ENCODE measurements around the gene STPG4.

Gene STPG4

DNA sequence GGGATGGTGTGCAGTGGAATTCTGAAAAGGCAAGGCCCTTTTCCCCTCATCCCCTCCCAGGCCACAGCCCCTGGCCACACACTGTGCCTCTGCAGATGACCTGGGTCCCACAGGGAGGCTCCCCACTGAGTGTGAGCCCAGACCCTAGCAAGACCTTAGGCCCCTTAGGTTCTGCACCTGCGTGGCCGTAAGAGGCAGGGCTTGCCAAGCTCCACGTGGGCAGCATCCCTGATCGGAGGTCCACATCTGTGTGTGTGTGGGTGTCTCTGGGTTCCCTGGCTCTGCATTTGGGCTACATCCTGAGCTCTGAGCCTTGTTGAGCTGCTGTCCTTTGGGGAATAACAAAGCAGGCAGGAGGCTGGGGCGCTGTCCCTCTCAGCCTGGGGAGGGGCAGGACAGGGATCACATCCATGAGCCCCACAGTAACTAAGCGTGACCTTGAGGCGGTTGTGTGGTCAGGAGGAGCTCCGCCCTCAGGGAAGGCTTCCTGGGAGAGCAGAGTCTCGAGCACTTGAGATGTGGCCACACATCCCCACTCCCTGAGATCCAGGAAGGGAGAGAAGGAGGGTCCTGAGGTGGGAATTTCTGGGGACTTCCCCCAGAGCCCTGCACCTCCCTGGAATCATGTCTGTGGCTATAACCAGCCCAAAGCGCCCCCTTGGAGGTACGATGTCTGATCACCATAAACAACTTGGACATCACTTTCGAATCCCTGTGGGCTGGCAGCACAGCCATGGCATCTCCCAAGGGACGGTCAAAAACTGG is 84.8 kb downstream of the STPG4 start:
- H3K27me3 ChIP-seq (ENCODE audit: control insufficient read depth, insufficient read depth, low read length), result no peaks in the 10 kb centered on the region
- H3K27ac ChIP-seq (ENCODE audit: low read depth, low read length), result peak overlapping the region; percentile 70; the same call in 1 of the 2 replicates
- no peaks in the 10 kb centered on the region for H3K9me3 ChIP-seq (ENCODE audit: control insufficient read depth, insufficient read depth, low read depth, low read length)
- no peak overlapping the region for H3K4me3 ChIP-seq (ENCODE audit: low read depth, low read length)
- peak overlapping the region; percentile 40 for H3K9ac ChIP-seq (ENCODE audit: low read length)
- H3K4me1 ChIP-seq (ENCODE audit: control insufficient read depth, insufficient read depth, low read length), result peaks cover 44% of the 10 kb centered on the region
- H3K36me3 ChIP-seq (ENCODE audit: control insufficient read depth, insufficient read depth, low read length), result no peaks in the 10 kb centered on the region

DNA sequence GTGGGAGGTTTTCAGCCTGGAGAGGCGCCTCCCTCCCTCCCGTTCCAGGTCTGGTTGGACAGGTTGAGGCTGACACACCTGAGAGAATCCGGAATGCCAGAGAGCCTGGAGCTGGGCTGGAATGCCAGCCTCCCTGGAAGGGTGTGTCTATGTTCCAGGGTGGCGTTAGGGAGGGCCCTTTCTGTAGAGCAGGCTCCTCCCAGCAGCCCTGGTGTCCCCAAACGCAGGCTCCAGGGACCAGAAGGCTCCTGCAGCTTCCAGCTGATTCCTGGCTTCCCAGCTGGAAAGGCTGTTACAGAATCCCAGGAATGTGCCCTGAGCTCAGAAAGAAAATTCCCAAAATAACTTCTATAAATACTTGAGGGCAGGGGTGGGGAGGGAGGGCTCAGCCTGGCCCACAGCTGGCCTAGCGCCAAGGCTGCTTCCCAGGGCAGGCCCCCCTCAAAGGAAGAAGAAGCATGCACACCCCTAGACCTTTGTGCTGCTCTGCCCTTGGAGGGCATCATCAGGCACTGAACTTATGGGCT is 85.4 kb downstream of the STPG4 start:
- peak overlapping the region; percentile 70; the same call in 1 of the 2 replicates for H3K27ac ChIP-seq (ENCODE audit: low read depth, low read length)
- peak overlapping the region; percentile 40 for H3K9ac ChIP-seq (ENCODE audit: low read length)
- H3K9me3 ChIP-seq (ENCODE audit: control insufficient read depth, insufficient read depth, low read depth, low read length), result no peaks in the 10 kb centered on the region
- H3K4me3 ChIP-seq (ENCODE audit: low read depth, low read length), result no peak overlapping the region
- H3K36me3 ChIP-seq (ENCODE audit: control insufficient read depth, insufficient read depth, low read length), result no peaks in the 10 kb centered on the region
- H3K27me3 ChIP-seq (ENCODE audit: control insufficient read depth, insufficient read depth, low read length), result no peaks in the 10 kb centered on the region
- peaks cover 49% of the 10 kb centered on the region for H3K4me1 ChIP-seq (ENCODE audit: control insufficient read depth, insufficient read depth, low read length)

DNA sequence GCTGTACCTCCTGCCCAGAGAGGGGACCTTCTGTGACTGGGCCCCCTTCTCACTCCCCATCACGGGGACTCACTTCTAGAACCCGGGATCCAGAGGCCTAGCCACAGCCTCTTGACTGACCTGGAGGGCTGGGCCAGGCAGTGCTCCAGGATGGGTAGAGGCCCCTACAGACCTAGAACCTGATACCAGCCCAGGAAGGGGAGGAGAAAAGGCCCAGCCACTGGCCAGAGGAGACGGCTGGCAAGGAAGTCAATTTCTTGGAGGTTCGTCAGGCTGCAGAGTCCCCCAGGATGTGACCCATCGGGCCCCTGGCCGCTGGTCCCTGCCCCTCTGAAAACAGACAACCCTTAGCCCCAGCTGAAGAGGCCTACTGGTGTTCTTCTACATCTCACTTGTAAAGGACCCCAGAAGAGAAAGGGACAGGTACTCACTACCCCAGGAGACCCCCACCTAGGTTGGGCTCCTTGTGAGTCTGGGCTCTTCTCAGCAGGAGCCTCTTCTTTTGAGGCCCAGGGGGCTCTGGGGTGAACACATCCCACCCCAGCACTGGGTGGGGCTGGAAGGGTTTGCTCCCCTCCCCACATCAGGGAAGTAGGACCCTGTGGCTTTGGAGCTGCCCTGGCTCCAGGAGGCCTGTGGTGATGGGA is 86.0 kb downstream of the STPG4 start:
- Histone ChIP-seq H3K27me3 (ENCODE audit: control insufficient read depth, insufficient read depth, low read length) (no peaks in the 10 kb centered on the region), H3K4me3 (ENCODE audit: low read depth, low read length) (no peak overlapping the region), H3K4me1 (ENCODE audit: control insufficient read depth, insufficient read depth, low read length) (peaks cover 55% of the 10 kb centered on the region), H3K36me3 (ENCODE audit: control insufficient read depth, insufficient read depth, low read length) (no peaks in the 10 kb centered on the region), H3K9me3 (ENCODE audit: control insufficient read depth, insufficient read depth, low read depth, low read length) (no peaks in the 10 kb centered on the region), H3K27ac (ENCODE audit: low read depth, low read length) (peak overlapping the region; percentile 35; the same call in 1 of the 2 replicates), H3K9ac (ENCODE audit: low read length) (peak overlapping the region; percentile 19)

DNA sequence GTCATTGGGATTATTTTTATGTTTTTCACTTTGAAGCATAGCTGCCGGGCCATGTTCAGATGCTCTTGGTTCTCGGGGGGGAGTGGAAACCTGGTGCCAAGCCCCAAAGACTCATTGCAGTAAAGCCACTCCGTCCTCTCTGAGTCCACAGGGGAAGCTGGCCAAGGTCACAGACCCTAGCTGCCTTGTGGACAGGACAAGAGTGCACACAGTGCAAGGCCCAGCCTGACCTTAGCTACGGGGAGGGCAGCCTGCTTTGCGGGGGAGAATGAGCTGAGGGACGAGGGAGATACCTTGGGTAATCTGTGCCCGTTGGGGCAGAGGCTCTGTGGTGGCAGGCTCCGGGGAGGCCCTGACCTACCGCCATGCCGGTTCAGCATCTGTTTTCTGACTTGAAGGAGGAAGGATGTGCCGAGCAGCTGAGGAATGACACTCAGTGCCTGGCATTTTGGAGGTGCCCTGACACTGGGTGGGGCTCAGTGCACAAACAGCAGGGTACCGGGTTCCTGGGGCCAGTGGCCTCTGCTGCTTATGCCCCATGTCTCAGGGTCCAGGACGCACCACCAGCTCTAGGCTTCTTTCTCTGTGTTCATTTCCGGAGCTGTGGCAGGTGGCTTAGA is 87.2 kb downstream of the STPG4 start:
- H3K36me3 ChIP-seq (ENCODE audit: control insufficient read depth, insufficient read depth, low read length), result no peaks in the 10 kb centered on the region
- H3K27ac ChIP-seq (ENCODE audit: low read depth, low read length), result no peak overlapping the region
- H3K4me1 ChIP-seq (ENCODE audit: control insufficient read depth, insufficient read depth, low read length), result peaks cover 54% of the 10 kb centered on the region

DNA sequence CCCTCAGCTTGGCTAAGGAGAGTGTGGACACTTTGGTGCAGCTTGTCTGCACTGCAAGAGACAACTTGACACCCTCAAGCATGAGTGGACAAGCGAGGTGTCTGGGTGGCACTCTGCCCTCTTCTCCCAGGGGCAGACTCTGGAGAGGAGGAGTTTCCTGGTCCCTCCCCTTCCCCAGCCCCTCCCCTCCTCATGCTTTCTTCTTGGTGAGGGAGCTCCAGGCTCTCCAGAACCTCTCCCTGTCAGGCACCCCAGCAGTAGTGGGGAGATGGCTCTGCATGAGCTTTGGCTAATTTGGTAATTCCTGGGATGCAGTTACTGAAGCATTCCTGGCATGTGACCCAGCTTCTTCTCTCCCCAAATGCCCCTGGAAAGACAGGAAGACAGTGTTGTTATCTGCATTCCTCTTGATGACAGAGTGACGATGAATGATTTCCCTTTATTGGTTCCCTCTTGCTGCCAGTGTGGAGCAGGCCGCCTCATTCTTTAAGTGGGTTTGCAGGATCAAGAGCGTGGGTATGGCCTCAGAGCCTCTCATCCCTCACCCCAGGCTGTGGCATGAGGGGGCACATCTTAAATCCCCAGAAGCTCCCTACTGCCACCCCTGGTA is 89.2 kb downstream of the STPG4 start:
- no peak overlapping the region for H3K4me3 ChIP-seq (ENCODE audit: low read depth, low read length)
- no peak overlapping the region; the same call in 1 of the 2 replicates for H3K27ac ChIP-seq (ENCODE audit: low read depth, low read length)
- no peaks in the 10 kb centered on the region for H3K27me3 ChIP-seq (ENCODE audit: control insufficient read depth, insufficient read depth, low read length)
- peaks cover 41% of the 10 kb centered on the region for H3K4me1 ChIP-seq (ENCODE audit: control insufficient read depth, insufficient read depth, low read length)
- no peaks in the 10 kb centered on the region for H3K9me3 ChIP-seq (ENCODE audit: control insufficient read depth, insufficient read depth, low read depth, low read length)
- H3K36me3 ChIP-seq (ENCODE audit: control insufficient read depth, insufficient read depth, low read length), result no peaks in the 10 kb centered on the region; the same call in 1 of the 2 replicates
- no peak overlapping the region for H3K9ac ChIP-seq (ENCODE audit: low read length)

More for the DNA sequence above, 87.2 kb downstream of the STPG4 start:
- Histone ChIP-seq H3K4me3 (ENCODE audit: low read depth, low read length) (no peak overlapping the region), H3K9ac (ENCODE audit: low read length) (no peak overlapping the region), H3K9me3 (ENCODE audit: control insufficient read depth, insufficient read depth, low read depth, low read length) (no peaks in the 10 kb centered on the region), H3K27me3 (ENCODE audit: control insufficient read depth, insufficient read depth, low read length) (no peaks in the 10 kb centered on the region)

DNA sequence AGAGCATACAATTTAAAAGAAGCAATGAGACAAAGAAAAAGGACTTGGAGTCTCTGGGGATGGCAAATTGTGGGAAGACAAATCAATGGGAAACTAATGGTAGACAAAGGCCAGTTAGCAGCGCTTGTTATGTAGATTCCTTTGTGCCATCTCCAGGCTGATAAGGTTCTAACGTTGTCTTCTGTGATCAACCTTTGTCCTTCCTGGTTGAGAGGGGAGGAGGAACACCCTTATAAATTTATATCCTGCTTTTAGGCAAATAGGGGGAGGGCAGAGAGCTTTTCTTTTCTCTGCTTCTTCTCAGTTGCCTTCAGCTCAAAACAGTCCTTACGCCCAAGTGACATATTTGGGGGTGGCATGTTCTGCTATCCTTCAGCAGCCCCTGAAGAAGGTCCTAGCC is 89.8 kb downstream of the STPG4 start:
- H3K36me3 ChIP-seq (ENCODE audit: control insufficient read depth, insufficient read depth, low read length), result no peaks in the 10 kb centered on the region; the same call in 1 of the 2 replicates
- H3K27ac ChIP-seq (ENCODE audit: low read depth, low read length), result no peak overlapping the region; the same call in 1 of the 2 replicates
- no peaks in the 10 kb centered on the region for H3K9me3 ChIP-seq (ENCODE audit: control insufficient read depth, insufficient read depth, low read depth, low read length)
- H3K4me1 ChIP-seq (ENCODE audit: control insufficient read depth, insufficient read depth, low read length), result peaks cover 43% of the 10 kb centered on the region
- no peaks in the 10 kb centered on the region for H3K27me3 ChIP-seq (ENCODE audit: control insufficient read depth, insufficient read depth, low read length)
- H3K9ac ChIP-seq (ENCODE audit: low read length), result no peak overlapping the region
- H3K4me3 ChIP-seq (ENCODE audit: low read depth, low read length), result no peak overlapping the region

DNA sequence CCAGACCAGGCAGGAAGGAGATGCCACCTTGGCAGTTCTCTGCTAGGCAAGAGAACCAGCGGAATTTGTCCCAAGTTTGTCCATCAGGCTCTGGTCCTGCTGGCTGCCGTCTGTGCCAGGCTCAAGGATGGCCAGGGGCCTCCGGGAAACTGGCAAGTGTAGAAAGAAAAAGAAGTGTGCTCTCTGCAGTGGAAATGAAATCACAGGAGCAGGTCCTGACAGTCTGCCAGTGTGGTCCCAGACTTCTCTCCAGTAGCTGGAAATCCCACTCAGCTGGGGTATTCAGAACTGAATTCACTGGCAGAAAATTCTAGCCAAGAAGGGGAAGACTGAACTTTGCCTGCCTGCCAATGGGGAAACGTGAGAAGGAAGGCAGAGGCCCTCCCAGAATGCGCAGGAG is 91.0 kb downstream of the STPG4 start:
- no peak overlapping the region for H3K4me3 ChIP-seq (ENCODE audit: low read depth, low read length)
- H3K36me3 ChIP-seq (ENCODE audit: control insufficient read depth, insufficient read depth, low read length), result no peaks in the 10 kb centered on the region; the same call in 1 of the 2 replicates
- no peaks in the 10 kb centered on the region for H3K9me3 ChIP-seq (ENCODE audit: control insufficient read depth, insufficient read depth, low read depth, low read length)
- no peaks in the 10 kb centered on the region for H3K27me3 ChIP-seq (ENCODE audit: control insufficient read depth, insufficient read depth, low read length)
- H3K9ac ChIP-seq (ENCODE audit: low read length), result no peak overlapping the region
- H3K27ac ChIP-seq (ENCODE audit: low read depth, low read length), result no peak overlapping the region
- H3K4me1 ChIP-seq (ENCODE audit: control insufficient read depth, insufficient read depth, low read length), result peaks cover 32% of the 10 kb centered on the region; the same call in 1 of the 2 replicates

DNA sequence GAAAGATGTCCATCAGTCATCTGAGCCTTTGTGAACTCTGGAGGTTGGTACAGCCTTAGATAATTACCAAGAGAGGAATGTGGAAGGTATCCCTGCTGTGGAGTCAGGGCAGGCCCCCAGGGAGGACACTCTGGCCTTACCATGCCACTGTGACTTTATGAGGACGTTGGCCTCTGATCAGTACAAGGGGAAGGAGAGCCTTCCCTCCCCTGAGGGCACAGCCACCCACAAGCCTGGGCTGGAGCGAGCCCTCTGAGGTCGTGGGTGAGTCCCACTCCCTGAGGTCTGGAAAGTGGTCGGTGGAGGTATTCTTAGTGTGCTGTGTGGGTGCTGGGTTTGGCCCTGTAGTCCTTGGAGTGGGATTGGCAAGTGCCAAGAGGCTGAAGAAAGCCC is 91.6 kb downstream of the STPG4 start:
- Histone ChIP-seq H3K4me3 (ENCODE audit: low read depth, low read length) (no peak overlapping the region), H3K4me1 (ENCODE audit: control insufficient read depth, insufficient read depth, low read length) (peaks cover 30% of the 10 kb centered on the region; the same call in 1 of the 2 replicates), H3K9me3 (ENCODE audit: control insufficient read depth, insufficient read depth, low read depth, low read length) (no peaks in the 10 kb centered on the region), H3K36me3 (ENCODE audit: control insufficient read depth, insufficient read depth, low read length) (no peaks in the 10 kb centered on the region; the same call in 1 of the 2 replicates), H3K9ac (ENCODE audit: low read length) (no peak overlapping the region), H3K27me3 (ENCODE audit: control insufficient read depth, insufficient read depth, low read length) (no peaks in the 10 kb centered on the region), H3K27ac (ENCODE audit: low read depth, low read length) (no peak overlapping the region)

DNA sequence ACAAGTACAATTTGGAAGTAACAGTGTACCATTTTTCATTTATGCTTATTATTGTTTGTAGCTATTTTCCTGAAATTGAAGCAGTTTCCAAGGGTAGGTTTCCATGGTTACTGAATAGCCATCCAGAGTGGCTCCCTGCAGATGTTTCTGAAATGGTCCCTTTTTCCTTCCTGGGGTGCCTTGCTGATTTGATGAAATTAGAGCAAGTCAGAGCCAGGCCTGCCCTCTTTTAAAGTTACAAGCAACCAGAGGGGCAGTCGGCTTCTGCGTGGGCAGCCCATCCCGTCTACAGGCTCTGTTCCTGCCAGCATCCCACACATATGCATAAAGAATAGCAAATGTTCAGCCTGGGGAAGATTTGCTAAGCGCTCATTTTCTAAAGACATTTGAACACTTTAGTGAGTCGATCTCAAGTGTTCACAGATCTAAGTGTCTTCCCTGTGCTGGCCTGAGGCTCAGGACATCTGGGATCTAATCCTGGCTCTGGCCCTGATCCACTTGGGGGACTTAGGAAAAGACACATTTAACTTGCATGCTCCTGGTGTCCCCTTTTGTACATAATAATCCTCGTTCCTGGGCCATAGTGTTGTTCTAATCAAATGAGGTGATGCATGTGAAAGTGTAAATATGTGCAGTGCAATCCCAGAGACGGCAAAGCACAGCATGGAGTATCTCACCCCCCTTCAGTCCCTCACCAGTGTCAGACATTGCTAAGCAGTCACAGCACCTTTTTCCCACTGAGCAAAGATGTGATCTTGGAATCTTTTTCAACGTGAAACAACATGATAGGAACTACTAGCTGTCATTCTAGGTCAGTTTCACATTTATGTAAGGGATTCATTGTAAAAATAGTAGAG is 92.2 kb downstream of the STPG4 start:
- no peak overlapping the region for H3K9ac ChIP-seq (ENCODE audit: low read length)
- no peak overlapping the region for H3K4me3 ChIP-seq (ENCODE audit: low read depth, low read length)
- H3K27me3 ChIP-seq (ENCODE audit: control insufficient read depth, insufficient read depth, low read length), result no peaks in the 10 kb centered on the region
- no peak overlapping the region for H3K27ac ChIP-seq (ENCODE audit: low read depth, low read length)
- no peaks in the 10 kb centered on the region; the same call in 1 of the 2 replicates for H3K36me3 ChIP-seq (ENCODE audit: control insufficient read depth, insufficient read depth, low read length)
- H3K4me1 ChIP-seq (ENCODE audit: control insufficient read depth, insufficient read depth, low read length), result peaks cover 36% of the 10 kb centered on the region
- H3K9me3 ChIP-seq (ENCODE audit: control insufficient read depth, insufficient read depth, low read depth, low read length), result no peaks in the 10 kb centered on the region
